WTC11 (cell line): Measurements from ENCODE around the gene SFMBT1.

ENCODE experiments used
- MXD4 ChIP-seq: fragments of 250-450 bp; sonication (Bioruptor Pico); IDR thresholded peaks from 2 replicates; pipeline ENCODE4 v1.8.0; 2021; ENCODE audit warnings: mild to moderate bottlenecking, moderate library complexity, borderline replicate concordance
- SP1 ChIP-seq: sonication (generic); formaldehyde crosslinking; conservative IDR thresholded peaks from 2 replicates; pipeline ENCODE4 v1.8.1; 2022; ENCODE audit warnings: missing genetic modification reagents
- TF ChIP-seq, protein P1 (sequence below): fragments of 200-600 bp; IDR thresholded peaks from 2 replicates; pipeline ENCODE4 v1.8.0; 2022; ENCODE audit warnings: antibody characterized with exemption
- TF ChIP-seq, protein P2 (sequence below): sonication (generic); formaldehyde crosslinking; IDR thresholded peaks from 2 replicates; pipeline ENCODE4 v1.8.1; 2022; ENCODE audit warnings: mild to moderate bottlenecking, missing genetic modification reagents, moderate library complexity, borderline replicate concordance
- TF ChIP-seq, protein P3 (sequence below): sonication (generic); formaldehyde crosslinking; conservative IDR thresholded peaks from 2 replicates; pipeline ENCODE4 v1.8.1; 2023; ENCODE audit warnings: mild to moderate bottlenecking, low read depth, missing genetic modification reagents, moderate library complexity

DNA sequence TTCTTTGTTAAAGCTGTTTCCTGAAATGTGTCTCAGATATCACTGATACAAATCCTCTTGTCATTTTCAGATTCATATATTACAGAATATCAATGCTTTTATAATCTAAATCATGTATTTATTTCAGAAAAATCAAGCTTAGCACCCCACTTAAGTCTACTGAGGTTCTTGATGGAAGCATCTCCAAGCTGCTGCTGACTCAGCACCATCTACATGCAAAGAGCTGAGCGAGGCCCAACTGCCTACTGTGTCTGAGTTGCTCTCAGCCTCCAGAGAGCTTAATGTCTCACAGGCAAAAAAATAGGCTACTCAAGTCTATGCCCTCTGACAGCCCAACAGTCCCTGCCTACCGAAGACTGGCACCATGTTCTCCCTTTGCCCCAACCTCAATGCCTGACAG is 119.3 kb downstream of the SFMBT1 start:
- TF ChIP-seq, protein P1, sequence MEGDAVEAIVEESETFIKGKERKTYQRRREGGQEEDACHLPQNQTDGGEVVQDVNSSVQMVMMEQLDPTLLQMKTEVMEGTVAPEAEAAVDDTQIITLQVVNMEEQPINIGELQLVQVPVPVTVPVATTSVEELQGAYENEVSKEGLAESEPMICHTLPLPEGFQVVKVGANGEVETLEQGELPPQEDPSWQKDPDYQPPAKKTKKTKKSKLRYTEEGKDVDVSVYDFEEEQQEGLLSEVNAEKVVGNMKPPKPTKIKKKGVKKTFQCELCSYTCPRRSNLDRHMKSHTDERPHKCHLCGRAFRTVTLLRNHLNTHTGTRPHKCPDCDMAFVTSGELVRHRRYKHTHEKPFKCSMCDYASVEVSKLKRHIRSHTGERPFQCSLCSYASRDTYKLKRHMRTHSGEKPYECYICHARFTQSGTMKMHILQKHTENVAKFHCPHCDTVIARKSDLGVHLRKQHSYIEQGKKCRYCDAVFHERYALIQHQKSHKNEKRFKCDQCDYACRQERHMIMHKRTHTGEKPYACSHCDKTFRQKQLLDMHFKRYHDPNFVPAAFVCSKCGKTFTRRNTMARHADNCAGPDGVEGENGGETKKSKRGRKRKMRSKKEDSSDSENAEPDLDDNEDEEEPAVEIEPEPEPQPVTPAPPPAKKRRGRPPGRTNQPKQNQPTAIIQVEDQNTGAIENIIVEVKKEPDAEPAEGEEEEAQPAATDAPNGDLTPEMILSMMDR = no peak
- TF ChIP-seq SP1 (CRISPR knock-in tag) (no peak), MXD4 (CRISPR knock-in tag) (no peak)
- TF ChIP-seq, protein P2, sequence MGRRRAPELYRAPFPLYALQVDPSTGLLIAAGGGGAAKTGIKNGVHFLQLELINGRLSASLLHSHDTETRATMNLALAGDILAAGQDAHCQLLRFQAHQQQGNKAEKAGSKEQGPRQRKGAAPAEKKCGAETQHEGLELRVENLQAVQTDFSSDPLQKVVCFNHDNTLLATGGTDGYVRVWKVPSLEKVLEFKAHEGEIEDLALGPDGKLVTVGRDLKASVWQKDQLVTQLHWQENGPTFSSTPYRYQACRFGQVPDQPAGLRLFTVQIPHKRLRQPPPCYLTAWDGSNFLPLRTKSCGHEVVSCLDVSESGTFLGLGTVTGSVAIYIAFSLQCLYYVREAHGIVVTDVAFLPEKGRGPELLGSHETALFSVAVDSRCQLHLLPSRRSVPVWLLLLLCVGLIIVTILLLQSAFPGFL (CRISPR knock-in tag) = no peak
- TF ChIP-seq, protein P3, sequence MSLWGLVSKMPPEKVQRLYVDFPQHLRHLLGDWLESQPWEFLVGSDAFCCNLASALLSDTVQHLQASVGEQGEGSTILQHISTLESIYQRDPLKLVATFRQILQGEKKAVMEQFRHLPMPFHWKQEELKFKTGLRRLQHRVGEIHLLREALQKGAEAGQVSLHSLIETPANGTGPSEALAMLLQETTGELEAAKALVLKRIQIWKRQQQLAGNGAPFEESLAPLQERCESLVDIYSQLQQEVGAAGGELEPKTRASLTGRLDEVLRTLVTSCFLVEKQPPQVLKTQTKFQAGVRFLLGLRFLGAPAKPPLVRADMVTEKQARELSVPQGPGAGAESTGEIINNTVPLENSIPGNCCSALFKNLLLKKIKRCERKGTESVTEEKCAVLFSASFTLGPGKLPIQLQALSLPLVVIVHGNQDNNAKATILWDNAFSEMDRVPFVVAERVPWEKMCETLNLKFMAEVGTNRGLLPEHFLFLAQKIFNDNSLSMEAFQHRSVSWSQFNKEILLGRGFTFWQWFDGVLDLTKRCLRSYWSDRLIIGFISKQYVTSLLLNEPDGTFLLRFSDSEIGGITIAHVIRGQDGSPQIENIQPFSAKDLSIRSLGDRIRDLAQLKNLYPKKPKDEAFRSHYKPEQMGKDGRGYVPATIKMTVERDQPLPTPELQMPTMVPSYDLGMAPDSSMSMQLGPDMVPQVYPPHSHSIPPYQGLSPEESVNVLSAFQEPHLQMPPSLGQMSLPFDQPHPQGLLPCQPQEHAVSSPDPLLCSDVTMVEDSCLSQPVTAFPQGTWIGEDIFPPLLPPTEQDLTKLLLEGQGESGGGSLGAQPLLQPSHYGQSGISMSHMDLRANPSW (CRISPR knock-in tag) = no peak
